Mesothelial cell of epicardium (in vitro differentiated cells): ENCODE measurements around the gene FNDC11. TPM values are rescaled to one million over a fixed set of nuclear protein-coding genes. Genes with fewer than 3 reads are reported as not detected.
A peak's percentile ranks its signal among the peaks of the same experiment; 100 is the strongest.

Source experiments
- DNase-seq, 2 experiments: peaks; one replicate each; pipeline ENCODE4 v3.0.0; 2021; ENCODE audit warnings: low spot score in 2 of 2; ENCODE audit not compliant: unreplicated experiment in 2 of 2
- H3K27ac Mint-ChIP-seq: 2 replicates; pipeline ENCODE4 v1.8.0; 2021; ENCODE audit warnings: mixed read lengths
- H3K27me3 Mint-ChIP-seq: 2 replicates; pipeline ENCODE4 v1.8.0; 2021; ENCODE audit warnings: low read depth, mixed read lengths
- H3K36me3 Mint-ChIP-seq: 2 replicates; pipeline ENCODE4 v1.8.0; 2021; ENCODE audit warnings: mixed read lengths
- H3K4me1 Mint-ChIP-seq: 2 replicates; pipeline ENCODE4 v1.8.0; 2021; ENCODE audit warnings: mixed read lengths
- H3K4me3 Mint-ChIP-seq: 2 replicates; pipeline ENCODE4 v1.8.0; 2021; ENCODE audit warnings: mild to moderate bottlenecking, moderate library complexity, mixed read lengths
- H3K9me3 Mint-ChIP-seq: 2 replicates; pipeline ENCODE4 v1.8.0; 2021; ENCODE audit warnings: mixed read lengths
- total RNA-seq: library from RNA; stranded (reverse); gene quantifications from 3 replicates; pipeline ENCODE4 v1.2.1, GENCODE V29; 2021
- TF ChIP-seq, protein P1 (sequence below): fragments of 200-600 bp; sonication (generic); IDR thresholded peaks from one replicate; pipeline ENCODE4 v1.5.0; 2021; ENCODE audit warnings: antibody characterized with exemption; ENCODE audit not compliant: unreplicated experiment

Gene FNDC11
- total RNA-seq, 1 donor from 2014 or later, result 1.1 TPM

DNA sequence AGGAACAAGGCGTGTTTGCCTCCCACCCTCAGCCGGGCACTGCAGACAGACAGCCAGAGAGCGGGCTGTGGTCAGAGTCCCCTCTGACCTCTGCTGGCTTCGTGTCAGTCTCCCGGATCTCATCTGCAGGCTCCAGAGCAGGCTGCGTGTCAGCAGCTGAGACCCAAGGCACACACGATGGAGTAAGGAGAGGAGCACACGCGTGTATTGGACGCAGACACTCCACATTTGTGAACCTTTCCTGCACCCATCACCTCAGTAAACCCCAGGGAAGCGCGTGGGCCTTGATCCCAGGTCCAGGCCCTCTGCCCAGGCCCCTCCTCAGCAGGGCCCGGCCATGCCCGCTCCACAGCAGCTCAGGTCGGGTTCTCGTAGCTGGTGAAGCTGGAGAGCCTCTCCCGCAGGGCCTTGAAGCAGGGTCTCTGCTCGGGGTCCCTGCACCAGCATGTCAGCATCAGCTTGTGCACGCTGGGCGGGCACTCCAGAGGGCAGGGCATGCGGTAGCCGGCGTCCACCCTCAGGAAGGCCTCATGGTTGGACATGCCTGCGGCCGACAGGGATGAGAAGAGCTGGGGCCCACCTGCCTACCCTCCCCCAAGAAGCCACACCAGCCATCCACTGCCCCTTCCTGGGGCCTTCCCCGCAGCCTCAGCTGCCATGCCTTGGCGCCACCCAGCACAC lies 24.6 kb upstream of the FNDC11 start:
- TF ChIP-seq, protein P1, sequence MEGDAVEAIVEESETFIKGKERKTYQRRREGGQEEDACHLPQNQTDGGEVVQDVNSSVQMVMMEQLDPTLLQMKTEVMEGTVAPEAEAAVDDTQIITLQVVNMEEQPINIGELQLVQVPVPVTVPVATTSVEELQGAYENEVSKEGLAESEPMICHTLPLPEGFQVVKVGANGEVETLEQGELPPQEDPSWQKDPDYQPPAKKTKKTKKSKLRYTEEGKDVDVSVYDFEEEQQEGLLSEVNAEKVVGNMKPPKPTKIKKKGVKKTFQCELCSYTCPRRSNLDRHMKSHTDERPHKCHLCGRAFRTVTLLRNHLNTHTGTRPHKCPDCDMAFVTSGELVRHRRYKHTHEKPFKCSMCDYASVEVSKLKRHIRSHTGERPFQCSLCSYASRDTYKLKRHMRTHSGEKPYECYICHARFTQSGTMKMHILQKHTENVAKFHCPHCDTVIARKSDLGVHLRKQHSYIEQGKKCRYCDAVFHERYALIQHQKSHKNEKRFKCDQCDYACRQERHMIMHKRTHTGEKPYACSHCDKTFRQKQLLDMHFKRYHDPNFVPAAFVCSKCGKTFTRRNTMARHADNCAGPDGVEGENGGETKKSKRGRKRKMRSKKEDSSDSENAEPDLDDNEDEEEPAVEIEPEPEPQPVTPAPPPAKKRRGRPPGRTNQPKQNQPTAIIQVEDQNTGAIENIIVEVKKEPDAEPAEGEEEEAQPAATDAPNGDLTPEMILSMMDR, result no peak
- peaks cover 5% of the 10 kb centered on the region for H3K4me1 Mint-ChIP-seq
- no peak overlapping the region for H3K4me3 Mint-ChIP-seq
- no peak overlapping the region for H3K27ac Mint-ChIP-seq
- H3K36me3 Mint-ChIP-seq, result peaks cover 1% of the 10 kb centered on the region
- DNase-seq, result peak in 1 of 2 experiments; percentile 15
- H3K9me3 Mint-ChIP-seq, result no peaks in the 10 kb centered on the region
- peaks cover 1% of the 10 kb centered on the region for H3K27me3 Mint-ChIP-seq

DNA sequence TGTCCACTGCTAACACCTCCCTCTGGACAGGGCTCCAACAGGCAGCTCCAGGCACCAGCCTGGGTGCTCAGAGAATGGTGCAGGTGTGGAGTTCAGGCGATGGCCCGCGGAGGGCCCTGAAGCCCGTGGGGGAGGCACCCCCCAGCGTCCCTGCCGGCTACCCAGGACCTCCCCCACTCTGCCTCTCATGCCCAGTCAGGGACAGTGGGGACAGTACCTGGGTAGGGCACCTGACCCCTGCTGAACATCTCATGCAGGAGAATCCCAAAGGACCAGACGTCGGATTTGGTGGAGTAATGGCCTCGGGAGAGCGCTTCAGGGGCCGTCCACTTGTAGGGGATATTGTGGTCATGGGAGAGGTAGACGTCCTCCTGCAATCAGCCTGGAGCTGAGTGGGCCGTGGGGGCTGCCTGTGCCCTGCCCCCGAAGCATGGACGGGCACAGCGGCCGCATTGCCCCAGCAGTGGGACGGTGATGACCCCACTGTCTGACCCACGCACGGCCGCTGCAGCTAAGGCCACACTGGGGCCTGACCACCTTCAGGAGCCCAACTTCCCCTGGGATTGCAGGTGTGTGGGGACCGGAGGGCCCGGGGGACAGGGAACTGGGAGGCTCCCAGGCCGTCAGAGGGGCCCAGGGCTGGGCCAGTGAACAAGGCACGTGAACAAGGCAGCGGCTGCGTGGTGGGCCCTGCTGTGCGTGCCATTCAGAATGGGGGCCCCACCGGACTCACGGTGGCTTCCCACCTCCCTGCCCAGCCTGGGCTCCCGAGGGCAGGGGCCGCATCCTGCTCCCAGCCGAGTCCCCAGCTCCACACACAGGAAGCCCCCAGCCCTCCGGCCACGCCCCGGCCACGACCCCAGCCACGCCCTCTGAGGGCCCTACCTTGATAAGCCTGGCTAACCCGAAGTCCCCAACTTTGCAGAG lies 23.8 kb upstream of the FNDC11 start:
- Mint-ChIP-seq H3K36me3 (no peaks in the 10 kb centered on the region), H3K27ac (no peak overlapping the region), H3K27me3 (peaks cover 1% of the 10 kb centered on the region), H3K4me3 (no peak overlapping the region), H3K9me3 (no peaks in the 10 kb centered on the region), H3K4me1 (no peaks in the 10 kb centered on the region)
- peak in 1 of 2 experiments; percentile 16 for DNase-seq
- TF ChIP-seq, protein P1, result no peak

DNA sequence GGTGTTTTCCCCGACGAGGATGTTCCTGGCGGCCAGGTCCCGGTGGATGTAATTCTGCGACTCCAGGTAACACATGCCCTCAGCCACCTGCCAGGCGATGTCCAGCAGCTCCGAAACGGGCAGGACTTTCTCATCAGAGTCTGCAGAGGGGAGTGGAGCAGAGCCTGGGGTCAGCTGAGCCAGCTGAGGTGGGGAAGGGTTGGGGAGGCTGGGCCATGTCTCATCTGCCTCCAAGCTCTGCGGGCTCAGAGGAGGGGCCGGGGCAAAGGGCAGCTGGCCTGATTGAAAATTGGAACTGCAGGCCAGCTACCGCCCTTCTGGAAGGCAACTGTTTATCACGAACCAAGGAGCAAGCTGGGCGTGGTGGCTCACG lies 23.2 kb upstream of the FNDC11 start:
- TF ChIP-seq, protein P1, result no peak
- no peak overlapping the region for H3K27ac Mint-ChIP-seq
- H3K4me1 Mint-ChIP-seq, result no peaks in the 10 kb centered on the region
- H3K27me3 Mint-ChIP-seq, result peaks cover 1% of the 10 kb centered on the region
- DNase-seq, result peak in 1 of 2 experiments; percentile 15
- no peaks in the 10 kb centered on the region for H3K9me3 Mint-ChIP-seq
- no peak overlapping the region for H3K4me3 Mint-ChIP-seq
- no peaks in the 10 kb centered on the region for H3K36me3 Mint-ChIP-seq

DNA sequence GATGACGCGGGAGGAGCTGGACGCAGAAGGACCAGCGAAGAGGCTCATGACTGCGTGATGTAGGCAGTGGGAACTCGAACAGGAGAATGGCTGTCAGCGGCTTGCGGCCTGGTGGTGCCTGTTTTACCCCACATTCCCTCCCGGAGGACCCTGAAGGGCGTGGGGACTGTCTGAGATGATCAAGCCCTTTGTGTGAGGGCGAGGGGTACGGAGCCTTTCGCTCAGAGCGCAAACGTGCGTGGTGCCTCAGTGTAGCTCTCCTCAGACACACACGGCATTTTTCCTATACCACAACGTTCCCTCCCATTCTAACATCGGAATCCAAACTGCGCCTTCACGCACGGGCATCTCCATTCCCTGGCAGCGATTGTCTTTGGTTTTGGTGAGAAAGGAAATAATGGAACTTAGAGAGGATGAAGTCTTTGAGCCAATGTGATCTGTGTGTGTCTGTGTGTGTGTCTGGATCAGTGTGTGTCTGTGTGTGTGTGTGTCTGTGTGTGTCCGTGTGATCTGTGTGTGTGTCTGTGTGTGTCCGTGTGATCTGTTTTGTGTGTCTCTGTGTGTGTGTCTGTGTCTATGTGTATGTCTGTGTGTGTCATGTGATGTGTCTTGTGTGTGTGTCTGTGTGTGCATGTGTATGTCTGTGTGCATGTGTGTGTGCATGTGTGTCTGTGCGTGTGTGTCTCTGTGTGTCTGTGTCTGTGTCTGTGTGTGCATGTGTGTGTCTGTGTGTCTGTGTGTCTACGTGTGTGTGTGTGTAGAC lies 22.1 kb upstream of the FNDC11 start:
- Mint-ChIP-seq H3K4me1 (no peaks in the 10 kb centered on the region), H3K4me3 (no peak overlapping the region), H3K27me3 (peaks cover 1% of the 10 kb centered on the region), H3K27ac (no peak overlapping the region), H3K9me3 (no peaks in the 10 kb centered on the region), H3K36me3 (no peaks in the 10 kb centered on the region)
- DNase-seq, result no peak
- TF ChIP-seq, protein P1, result no peak

DNA sequence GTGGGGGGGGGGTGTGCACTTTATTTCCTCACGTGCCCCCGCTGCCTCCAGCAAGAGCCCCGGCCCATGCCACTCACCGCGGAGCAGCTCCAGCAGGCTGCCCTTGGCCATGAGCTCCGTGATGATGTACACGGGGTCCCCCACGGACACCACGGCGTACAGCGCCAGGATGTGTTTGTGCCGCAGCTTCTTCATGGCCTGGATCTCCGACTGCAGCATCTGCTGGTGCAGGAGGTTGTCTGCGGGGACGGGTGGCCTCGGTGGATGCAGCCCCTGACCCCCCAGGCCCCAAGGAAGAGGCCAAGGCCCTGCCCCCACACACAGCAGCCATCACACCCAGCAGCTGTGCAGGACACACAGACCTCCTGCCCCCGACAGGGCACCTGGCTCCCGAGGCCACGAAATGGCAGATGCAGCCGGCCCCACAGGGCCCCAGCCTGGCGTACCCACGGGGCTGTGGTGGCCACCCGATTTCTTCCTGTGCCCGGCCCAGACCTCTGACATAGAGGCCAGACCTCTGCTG lies 21.4 kb upstream of the FNDC11 start:
- DNase-seq, result no peak
- H3K4me1 Mint-ChIP-seq, result no peaks in the 10 kb centered on the region
- no peaks in the 10 kb centered on the region for H3K36me3 Mint-ChIP-seq
- TF ChIP-seq, protein P1, result no peak
- H3K27me3 Mint-ChIP-seq, result peaks cover 1% of the 10 kb centered on the region
- H3K4me3 Mint-ChIP-seq, result no peak overlapping the region
- no peaks in the 10 kb centered on the region for H3K9me3 Mint-ChIP-seq
- H3K27ac Mint-ChIP-seq, result no peak overlapping the region
